ENCODE results near the gene BPIFB3. TPM values are rescaled to one million over a fixed set of nuclear protein-coding genes. Genes with fewer than 3 reads are reported as not detected.
"Not testable (repeated sequence)": the region's sequence is repeated elsewhere in the genome, so short reads cannot be mapped to it uniquely, and the experiment has no call there.

Gene BPIFB3
- total RNA-seq, 1 experiment from 2014 or later = not detected

DNA sequence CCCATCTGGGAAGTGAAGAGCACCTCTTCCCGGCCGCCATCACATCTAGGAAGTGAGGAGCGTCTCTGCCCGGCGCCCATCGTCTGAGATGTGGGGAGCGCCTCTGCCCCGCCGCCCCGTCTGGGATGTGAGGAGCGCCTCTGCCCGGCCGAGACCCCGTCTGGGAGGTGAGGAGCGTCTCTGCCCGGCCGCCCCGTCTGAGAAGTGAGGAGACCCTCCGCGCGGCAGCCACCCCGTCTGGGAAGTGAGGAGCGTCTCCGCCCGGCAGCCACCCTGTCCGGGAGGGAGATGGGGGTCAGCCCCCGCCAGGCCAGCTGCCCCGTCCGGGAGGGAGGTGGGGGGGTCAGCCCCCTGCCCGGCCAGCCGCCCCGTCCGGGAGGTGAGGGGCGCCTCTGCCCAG, 61.8 kb downstream of the BPIFB3 start:
- peaks cover 11% of the 10 kb centered on the region for H3K27me3 Mint-ChIP-seq (ENCODE audit: low read depth)
- H3K4me3 Mint-ChIP-seq; H3K27ac Mint-ChIP-seq; ATAC-seq; CTCF ChIA-PET; DNase-seq (ENCODE audit: low spot score); H3K4me1 Mint-ChIP-seq; POLR2A ChIA-PET: not testable (repeated sequence)
- peaks cover 38% of the 10 kb centered on the region for H3K9me3 Mint-ChIP-seq
- H3K36me3 Mint-ChIP-seq = peaks cover 11% of the 10 kb centered on the region

DNA sequence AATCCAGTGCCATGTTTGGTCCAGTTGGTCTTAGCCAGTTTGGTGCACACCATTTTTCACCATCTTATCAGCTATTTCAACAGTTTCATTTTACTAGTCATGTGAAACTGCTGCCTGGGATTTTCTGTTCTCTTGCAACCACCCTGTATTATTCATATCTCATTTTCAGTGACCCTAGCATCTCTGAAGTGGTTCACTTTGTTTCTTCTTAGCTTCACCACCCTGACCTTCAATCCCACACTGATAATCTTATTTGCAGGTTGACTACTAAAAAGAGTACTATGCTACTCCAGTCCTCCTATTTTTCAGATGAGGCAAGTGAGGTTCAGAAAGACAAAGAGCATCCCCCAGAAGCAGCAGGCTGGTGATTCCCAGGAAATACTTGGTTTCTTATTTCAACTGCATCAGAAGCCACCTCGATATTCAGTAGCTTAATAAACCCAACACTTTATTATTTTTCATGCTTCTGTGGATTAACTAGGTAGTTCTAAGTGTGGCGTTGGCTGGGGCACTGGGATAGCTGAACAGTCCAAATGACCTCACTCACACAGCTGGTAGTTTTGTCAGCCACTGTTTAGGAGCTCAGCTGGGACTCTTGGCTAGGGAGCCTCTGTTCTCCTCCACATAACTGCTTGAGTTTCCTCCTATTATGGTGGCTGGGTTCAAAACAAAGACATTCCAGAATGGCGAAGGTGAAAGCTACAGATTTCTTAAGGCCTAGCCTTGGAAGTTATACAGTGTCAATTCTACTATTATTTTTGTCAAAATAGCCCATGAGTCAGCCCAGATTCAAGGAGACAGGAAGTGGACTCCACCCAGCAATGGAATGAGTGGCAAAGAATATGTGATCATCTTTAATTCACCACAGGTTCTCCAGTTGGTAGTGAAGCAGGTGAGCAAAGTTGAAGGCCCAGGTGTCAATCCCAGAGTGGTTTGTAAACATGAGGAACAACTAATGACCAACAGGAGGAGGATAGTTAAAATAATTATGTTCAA, 66.3 kb downstream of the BPIFB3 start:
- no peak overlapping the region for H3K4me3 Mint-ChIP-seq
- no peaks in the 10 kb centered on the region for H3K4me1 Mint-ChIP-seq
- CTCF ChIA-PET = no interaction called here
- no peak for TF ChIP-seq SMAD3 (CRISPR knock-in tag; IDR thresholded peaks at IDR 0.05; ENCODE audit: borderline replicate concordance)
- TF ChIP-seq, protein P1, sequence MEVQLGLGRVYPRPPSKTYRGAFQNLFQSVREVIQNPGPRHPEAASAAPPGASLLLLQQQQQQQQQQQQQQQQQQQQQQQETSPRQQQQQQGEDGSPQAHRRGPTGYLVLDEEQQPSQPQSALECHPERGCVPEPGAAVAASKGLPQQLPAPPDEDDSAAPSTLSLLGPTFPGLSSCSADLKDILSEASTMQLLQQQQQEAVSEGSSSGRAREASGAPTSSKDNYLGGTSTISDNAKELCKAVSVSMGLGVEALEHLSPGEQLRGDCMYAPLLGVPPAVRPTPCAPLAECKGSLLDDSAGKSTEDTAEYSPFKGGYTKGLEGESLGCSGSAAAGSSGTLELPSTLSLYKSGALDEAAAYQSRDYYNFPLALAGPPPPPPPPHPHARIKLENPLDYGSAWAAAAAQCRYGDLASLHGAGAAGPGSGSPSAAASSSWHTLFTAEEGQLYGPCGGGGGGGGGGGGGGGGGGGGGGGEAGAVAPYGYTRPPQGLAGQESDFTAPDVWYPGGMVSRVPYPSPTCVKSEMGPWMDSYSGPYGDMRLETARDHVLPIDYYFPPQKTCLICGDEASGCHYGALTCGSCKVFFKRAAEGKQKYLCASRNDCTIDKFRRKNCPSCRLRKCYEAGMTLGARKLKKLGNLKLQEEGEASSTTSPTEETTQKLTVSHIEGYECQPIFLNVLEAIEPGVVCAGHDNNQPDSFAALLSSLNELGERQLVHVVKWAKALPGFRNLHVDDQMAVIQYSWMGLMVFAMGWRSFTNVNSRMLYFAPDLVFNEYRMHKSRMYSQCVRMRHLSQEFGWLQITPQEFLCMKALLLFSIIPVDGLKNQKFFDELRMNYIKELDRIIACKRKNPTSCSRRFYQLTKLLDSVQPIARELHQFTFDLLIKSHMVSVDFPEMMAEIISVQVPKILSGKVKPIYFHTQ (CRISPR knock-in tag; IDR thresholded peaks at IDR 0.05) = no peak
- no peak for TF ChIP-seq RORB (CRISPR knock-in tag; IDR thresholded peaks at IDR 0.05)
- TF ChIP-seq, protein P2, sequence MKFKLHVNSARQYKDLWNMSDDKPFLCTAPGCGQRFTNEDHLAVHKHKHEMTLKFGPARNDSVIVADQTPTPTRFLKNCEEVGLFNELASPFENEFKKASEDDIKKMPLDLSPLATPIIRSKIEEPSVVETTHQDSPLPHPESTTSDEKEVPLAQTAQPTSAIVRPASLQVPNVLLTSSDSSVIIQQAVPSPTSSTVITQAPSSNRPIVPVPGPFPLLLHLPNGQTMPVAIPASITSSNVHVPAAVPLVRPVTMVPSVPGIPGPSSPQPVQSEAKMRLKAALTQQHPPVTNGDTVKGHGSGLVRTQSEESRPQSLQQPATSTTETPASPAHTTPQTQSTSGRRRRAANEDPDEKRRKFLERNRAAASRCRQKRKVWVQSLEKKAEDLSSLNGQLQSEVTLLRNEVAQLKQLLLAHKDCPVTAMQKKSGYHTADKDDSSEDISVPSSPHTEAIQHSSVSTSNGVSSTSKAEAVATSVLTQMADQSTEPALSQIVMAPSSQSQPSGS (CRISPR knock-in tag; IDR thresholded peaks at IDR 0.05; ENCODE audit: borderline replicate concordance, low read depth) = no peak
- no peak for TF ChIP-seq NR2C2 (CRISPR knock-in tag; IDR thresholded peaks at IDR 0.05)
- TF ChIP-seq, protein P3, sequence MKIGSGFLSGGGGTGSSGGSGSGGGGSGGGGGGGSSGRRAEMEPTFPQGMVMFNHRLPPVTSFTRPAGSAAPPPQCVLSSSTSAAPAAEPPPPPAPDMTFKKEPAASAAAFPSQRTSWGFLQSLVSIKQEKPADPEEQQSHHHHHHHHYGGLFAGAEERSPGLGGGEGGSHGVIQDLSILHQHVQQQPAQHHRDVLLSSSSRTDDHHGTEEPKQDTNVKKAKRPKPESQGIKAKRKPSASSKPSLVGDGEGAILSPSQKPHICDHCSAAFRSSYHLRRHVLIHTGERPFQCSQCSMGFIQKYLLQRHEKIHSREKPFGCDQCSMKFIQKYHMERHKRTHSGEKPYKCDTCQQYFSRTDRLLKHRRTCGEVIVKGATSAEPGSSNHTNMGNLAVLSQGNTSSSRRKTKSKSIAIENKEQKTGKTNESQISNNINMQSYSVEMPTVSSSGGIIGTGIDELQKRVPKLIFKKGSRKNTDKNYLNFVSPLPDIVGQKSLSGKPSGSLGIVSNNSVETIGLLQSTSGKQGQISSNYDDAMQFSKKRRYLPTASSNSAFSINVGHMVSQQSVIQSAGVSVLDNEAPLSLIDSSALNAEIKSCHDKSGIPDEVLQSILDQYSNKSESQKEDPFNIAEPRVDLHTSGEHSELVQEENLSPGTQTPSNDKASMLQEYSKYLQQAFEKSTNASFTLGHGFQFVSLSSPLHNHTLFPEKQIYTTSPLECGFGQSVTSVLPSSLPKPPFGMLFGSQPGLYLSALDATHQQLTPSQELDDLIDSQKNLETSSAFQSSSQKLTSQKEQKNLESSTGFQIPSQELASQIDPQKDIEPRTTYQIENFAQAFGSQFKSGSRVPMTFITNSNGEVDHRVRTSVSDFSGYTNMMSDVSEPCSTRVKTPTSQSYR (CRISPR knock-in tag; IDR thresholded peaks at IDR 0.05) = no peak
- TF ChIP-seq, protein P4, sequence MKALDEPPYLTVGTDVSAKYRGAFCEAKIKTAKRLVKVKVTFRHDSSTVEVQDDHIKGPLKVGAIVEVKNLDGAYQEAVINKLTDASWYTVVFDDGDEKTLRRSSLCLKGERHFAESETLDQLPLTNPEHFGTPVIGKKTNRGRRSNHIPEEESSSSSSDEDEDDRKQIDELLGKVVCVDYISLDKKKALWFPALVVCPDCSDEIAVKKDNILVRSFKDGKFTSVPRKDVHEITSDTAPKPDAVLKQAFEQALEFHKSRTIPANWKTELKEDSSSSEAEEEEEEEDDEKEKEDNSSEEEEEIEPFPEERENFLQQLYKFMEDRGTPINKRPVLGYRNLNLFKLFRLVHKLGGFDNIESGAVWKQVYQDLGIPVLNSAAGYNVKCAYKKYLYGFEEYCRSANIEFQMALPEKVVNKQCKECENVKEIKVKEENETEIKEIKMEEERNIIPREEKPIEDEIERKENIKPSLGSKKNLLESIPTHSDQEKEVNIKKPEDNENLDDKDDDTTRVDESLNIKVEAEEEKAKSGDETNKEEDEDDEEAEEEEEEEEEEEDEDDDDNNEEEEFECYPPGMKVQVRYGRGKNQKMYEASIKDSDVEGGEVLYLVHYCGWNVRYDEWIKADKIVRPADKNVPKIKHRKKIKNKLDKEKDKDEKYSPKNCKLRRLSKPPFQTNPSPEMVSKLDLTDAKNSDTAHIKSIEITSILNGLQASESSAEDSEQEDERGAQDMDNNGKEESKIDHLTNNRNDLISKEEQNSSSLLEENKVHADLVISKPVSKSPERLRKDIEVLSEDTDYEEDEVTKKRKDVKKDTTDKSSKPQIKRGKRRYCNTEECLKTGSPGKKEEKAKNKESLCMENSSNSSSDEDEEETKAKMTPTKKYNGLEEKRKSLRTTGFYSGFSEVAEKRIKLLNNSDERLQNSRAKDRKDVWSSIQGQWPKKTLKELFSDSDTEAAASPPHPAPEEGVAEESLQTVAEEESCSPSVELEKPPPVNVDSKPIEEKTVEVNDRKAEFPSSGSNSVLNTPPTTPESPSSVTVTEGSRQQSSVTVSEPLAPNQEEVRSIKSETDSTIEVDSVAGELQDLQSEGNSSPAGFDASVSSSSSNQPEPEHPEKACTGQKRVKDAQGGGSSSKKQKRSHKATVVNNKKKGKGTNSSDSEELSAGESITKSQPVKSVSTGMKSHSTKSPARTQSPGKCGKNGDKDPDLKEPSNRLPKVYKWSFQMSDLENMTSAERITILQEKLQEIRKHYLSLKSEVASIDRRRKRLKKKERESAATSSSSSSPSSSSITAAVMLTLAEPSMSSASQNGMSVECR (CRISPR knock-in tag; IDR thresholded peaks at IDR 0.05; ENCODE audit: borderline replicate concordance) = no peak
- no peak for TF ChIP-seq CBFB (CRISPR knock-in tag; IDR thresholded peaks at IDR 0.05; ENCODE audit: low read depth)
- TF ChIP-seq IRF2 (CRISPR knock-in tag; IDR thresholded peaks at IDR 0.05; ENCODE audit: borderline replicate concordance, low read depth) = no peak
- TF ChIP-seq, protein P5, sequence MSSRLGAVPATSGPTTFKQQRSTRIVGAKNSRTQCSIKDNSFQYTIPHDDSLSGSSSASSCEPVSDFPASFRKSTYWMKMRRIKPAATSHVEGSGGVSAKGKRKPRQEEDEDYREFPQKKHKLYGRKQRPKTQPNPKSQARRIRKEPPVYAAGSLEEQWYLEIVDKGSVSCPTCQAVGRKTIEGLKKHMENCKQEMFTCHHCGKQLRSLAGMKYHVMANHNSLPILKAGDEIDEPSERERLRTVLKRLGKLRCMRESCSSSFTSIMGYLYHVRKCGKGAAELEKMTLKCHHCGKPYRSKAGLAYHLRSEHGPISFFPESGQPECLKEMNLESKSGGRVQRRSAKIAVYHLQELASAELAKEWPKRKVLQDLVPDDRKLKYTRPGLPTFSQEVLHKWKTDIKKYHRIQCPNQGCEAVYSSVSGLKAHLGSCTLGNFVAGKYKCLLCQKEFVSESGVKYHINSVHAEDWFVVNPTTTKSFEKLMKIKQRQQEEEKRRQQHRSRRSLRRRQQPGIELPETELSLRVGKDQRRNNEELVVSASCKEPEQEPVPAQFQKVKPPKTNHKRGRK (CRISPR knock-in tag; IDR thresholded peaks at IDR 0.05; ENCODE audit: borderline replicate concordance) = no peak
- no peak for TF ChIP-seq NFYB (CRISPR knock-in tag; conservative IDR thresholded peaks at IDR 0.05; ENCODE audit: low read depth)
- TF ChIP-seq, protein P6, sequence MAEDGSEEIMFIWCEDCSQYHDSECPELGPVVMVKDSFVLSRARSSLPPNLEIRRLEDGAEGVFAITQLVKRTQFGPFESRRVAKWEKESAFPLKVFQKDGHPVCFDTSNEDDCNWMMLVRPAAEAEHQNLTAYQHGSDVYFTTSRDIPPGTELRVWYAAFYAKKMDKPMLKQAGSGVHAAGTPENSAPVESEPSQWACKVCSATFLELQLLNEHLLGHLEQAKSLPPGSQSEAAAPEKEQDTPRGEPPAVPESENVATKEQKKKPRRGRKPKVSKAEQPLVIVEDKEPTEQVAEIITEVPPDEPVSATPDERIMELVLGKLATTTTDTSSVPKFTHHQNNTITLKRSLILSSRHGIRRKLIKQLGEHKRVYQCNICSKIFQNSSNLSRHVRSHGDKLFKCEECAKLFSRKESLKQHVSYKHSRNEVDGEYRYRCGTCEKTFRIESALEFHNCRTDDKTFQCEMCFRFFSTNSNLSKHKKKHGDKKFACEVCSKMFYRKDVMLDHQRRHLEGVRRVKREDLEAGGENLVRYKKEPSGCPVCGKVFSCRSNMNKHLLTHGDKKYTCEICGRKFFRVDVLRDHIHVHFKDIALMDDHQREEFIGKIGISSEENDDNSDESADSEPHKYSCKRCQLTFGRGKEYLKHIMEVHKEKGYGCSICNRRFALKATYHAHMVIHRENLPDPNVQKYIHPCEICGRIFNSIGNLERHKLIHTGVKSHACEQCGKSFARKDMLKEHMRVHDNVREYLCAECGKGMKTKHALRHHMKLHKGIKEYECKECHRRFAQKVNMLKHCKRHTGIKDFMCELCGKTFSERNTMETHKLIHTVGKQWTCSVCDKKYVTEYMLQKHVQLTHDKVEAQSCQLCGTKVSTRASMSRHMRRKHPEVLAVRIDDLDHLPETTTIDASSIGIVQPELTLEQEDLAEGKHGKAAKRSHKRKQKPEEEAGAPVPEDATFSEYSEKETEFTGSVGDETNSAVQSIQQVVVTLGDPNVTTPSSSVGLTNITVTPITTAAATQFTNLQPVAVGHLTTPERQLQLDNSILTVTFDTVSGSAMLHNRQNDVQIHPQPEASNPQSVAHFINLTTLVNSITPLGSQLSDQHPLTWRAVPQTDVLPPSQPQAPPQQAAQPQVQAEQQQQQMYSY (CRISPR knock-in tag; IDR thresholded peaks at IDR 0.05) = no peak
- TF ChIP-seq ZNF317 (CRISPR knock-in tag; IDR thresholded peaks at IDR 0.05; ENCODE audit: borderline replicate concordance, low read depth) = no peak

More for the DNA sequence above, 66.3 kb downstream of the BPIFB3 start:
- Mint-ChIP-seq H3K9me3 (peaks cover 44% of the 10 kb centered on the region), H3K36me3 (peaks cover 14% of the 10 kb centered on the region), H3K27me3 (ENCODE audit: low read depth) (peaks cover 12% of the 10 kb centered on the region), H3K27ac (no peak overlapping the region)
- DNase-seq (ENCODE audit: low spot score) (no peak), ATAC-seq (no peak)
- POLR2A ChIA-PET = no interaction called here

Measured in WTC11 (cell line).